ENCODE results near the gene DFFA. TPM values are rescaled to one million over a fixed set of nuclear protein-coding genes. Genes with fewer than 3 reads are reported as not detected.
A peak's percentile ranks its signal among the peaks of the same experiment; 100 is the strongest.

The DFFA gene
- total RNA-seq, 1 donor from 2014 or later: 58.5 TPM

- Mint-ChIP-seq H3K27ac (no peak overlapping the region), H3K4me1 (peaks cover 38% of the 10 kb centered on the region), H3K9me3 (no peaks in the 10 kb centered on the region), H3K4me3 (no peak overlapping the region), H3K27me3 (ENCODE audit: insufficient read depth, low read depth) (peaks cover 4% of the 10 kb centered on the region), H3K36me3 (peaks cover 3% of the 10 kb centered on the region)
- Histone ChIP-seq H3K9ac (no peak overlapping the region), H3K9me3 (ENCODE audit: low read depth) (no peaks in the 10 kb centered on the region), H2AFZ (replicated peaks) (no peak overlapping the region), H3K4me1 (peaks cover 4% of the 10 kb centered on the region), H3K4me2 (no peak overlapping the region), H3K27me3 (no peaks in the 10 kb centered on the region), H3K36me3 (no peaks in the 10 kb centered on the region), H3K4me3 (no peak overlapping the region), H4K20me1 (ENCODE audit: low read depth) (no peaks in the 10 kb centered on the region), H3K27ac (no peak overlapping the region), H3K79me2 (ENCODE audit: low read depth) (peaks cover 19% of the 10 kb centered on the region), H3F3A (ENCODE audit: low read depth) (peaks cover 10% of the 10 kb centered on the region)
- no peak for DNase-seq (ENCODE audit: low spot score)
- TF ChIP-seq EZH2phosphoT487 (IDR thresholded peaks at IDR 0.05): no peak
- TF ChIP-seq EZH2 (IDR thresholded peaks at IDR 0.05): no peak
- TF ChIP-seq CTCF (IDR thresholded peaks at IDR 0.05): no peak
Measured at GRCh38 chr1:10434590-10434989, 37.7 kb downstream of the DFFA start.

- Histone ChIP-seq H3K4me2 (no peak overlapping the region), H3K27me3 (no peaks in the 10 kb centered on the region), H3K4me3 (no peak overlapping the region), H3K79me2 (ENCODE audit: low read depth) (peaks cover 21% of the 10 kb centered on the region), H2AFZ (replicated peaks) (no peak overlapping the region), H3K36me3 (no peaks in the 10 kb centered on the region), H3F3A (ENCODE audit: low read depth) (peaks cover 15% of the 10 kb centered on the region), H3K9me3 (ENCODE audit: low read depth) (no peaks in the 10 kb centered on the region), H3K27ac (no peak overlapping the region), H4K20me1 (ENCODE audit: low read depth) (no peaks in the 10 kb centered on the region), H3K4me1 (peaks cover 4% of the 10 kb centered on the region), H3K9ac (peak overlapping the region; percentile 4)
- Mint-ChIP-seq H3K9me3 (no peaks in the 10 kb centered on the region), H3K36me3 (peaks cover 3% of the 10 kb centered on the region), H3K27me3 (ENCODE audit: insufficient read depth, low read depth) (peaks cover 4% of the 10 kb centered on the region), H3K27ac (no peak overlapping the region), H3K4me3 (no peak overlapping the region), H3K4me1 (peaks cover 43% of the 10 kb centered on the region)
- DNase-seq (ENCODE audit: low spot score): no peak
- TF ChIP-seq EZH2phosphoT487 (IDR thresholded peaks at IDR 0.05) (no peak), EZH2 (IDR thresholded peaks at IDR 0.05) (no peak), CTCF (IDR thresholded peaks at IDR 0.05) (no peak)
Measured at GRCh38 chr1:10433790-10434189, 38.5 kb downstream of the DFFA start.

- no peaks in the 10 kb centered on the region for H3K36me3 ChIP-seq
- no peak overlapping the region for H3K4me2 ChIP-seq
- no peaks in the 10 kb centered on the region for H3K9me3 ChIP-seq (ENCODE audit: low read depth)
- TF ChIP-seq EZH2 (IDR thresholded peaks at IDR 0.05) (no peak), CTCF (IDR thresholded peaks at IDR 0.05) (no peak), EZH2phosphoT487 (IDR thresholded peaks at IDR 0.05) (no peak)
- peaks cover 21% of the 10 kb centered on the region for H3K79me2 ChIP-seq (ENCODE audit: low read depth)
- no peak overlapping the region for H2AFZ ChIP-seq (replicated peaks)
- Mint-ChIP-seq H3K36me3 (peaks cover 3% of the 10 kb centered on the region), H3K27ac (no peak overlapping the region), H3K4me3 (peak overlapping the region; percentile 52), H3K27me3 (ENCODE audit: insufficient read depth, low read depth) (peaks cover 4% of the 10 kb centered on the region), H3K4me1 (peaks cover 43% of the 10 kb centered on the region), H3K9me3 (no peaks in the 10 kb centered on the region)
- H3K27ac ChIP-seq: no peak overlapping the region
- no peaks in the 10 kb centered on the region for H4K20me1 ChIP-seq (ENCODE audit: low read depth)
- H3K27me3 ChIP-seq: no peaks in the 10 kb centered on the region
- H3K4me3 ChIP-seq: no peak overlapping the region
- peaks cover 18% of the 10 kb centered on the region for H3F3A ChIP-seq (ENCODE audit: low read depth)
- peaks cover 4% of the 10 kb centered on the region for H3K4me1 ChIP-seq
- DNase-seq (ENCODE audit: low spot score): no peak
- peak overlapping the region; percentile 4 for H3K9ac ChIP-seq
Measured at GRCh38 chr1:10432910-10433700, 39.2 kb downstream of the DFFA start.

Measured in neural progenitor cell (in vitro differentiated cells).